Measurements from ENCODE around the gene DMAP1. TPM values are rescaled to one million over a fixed set of nuclear protein-coding genes. Genes with fewer than 3 reads are reported as not detected.
A peak's percentile ranks its signal among the peaks of the same experiment; 100 is the strongest.

DMAP1 gene, protein sequence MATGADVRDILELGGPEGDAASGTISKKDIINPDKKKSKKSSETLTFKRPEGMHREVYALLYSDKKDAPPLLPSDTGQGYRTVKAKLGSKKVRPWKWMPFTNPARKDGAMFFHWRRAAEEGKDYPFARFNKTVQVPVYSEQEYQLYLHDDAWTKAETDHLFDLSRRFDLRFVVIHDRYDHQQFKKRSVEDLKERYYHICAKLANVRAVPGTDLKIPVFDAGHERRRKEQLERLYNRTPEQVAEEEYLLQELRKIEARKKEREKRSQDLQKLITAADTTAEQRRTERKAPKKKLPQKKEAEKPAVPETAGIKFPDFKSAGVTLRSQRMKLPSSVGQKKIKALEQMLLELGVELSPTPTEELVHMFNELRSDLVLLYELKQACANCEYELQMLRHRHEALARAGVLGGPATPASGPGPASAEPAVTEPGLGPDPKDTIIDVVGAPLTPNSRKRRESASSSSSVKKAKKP
- 10 to 100 TPM; 53.4 to 56.9 TPM for total RNA-seq
- polyA plus RNA-seq (2013, experiment 1 of 2), result 45.8 TPM
- polyA plus RNA-seq (2013, experiment 2 of 2), result 54.1 TPM
- total RNA-seq, result 20.4 to 104 (median 61.9) reads per million in 172 experiments

DNA sequence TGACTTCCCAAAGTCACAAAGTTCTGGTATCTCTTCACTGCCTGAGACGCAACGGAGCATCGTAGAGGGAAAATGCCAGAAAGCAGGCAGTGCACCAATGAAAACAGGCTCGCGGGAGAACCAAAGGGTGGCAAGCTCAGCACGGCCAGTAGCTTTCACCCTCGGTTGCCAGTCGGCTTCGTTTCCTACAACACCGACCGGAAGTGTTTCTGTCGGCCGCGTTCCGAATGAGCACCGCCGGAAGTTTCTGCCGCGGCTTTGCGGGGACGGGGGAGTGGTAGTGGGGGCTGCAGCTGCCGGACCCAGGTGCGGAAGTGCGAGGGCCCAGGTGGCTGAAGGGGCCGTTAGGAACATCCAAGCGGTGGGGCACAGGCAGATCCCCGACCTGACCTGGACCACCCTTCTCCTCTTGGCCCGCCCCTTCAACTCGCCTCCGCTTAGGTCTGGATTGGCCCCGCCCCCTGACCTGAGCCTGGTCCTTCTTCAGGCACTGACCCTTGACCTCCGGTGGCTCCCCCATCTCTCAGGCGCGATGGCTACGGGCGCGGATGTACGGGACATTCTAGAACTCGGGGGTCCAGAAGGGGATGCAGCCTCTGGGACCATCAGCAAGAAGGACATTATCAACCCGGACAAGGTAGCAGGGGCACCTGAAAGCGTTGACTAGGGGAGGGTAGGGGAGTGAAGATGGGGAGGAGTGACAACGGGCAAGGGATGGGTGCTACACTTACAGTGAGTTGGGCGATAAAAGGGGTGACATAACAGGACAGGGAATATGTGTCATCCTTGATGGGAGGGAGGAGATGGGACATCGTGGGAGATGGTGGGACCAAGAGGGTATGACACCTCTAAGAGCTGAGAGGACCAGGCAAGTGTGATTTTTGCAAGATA, at the start of gene DMAP1:
Gene DMAP1 (plus strand): TSS at position 250 of the 891 bp plus-strand sequence. CDS start 283 bp downstream, at position 533.
- peak within 1 kb of the TSS; percentile 93 for H3K27ac Mint-ChIP-seq
- Histone ChIP-seq H3K27me3 (ENCODE audit: control insufficient read depth in 1 of 2, insufficient read depth in 2 of 2, low read length in 2 of 2) (no peaks in the 10 kb centered on the region), H3K4me1 (ENCODE audit: insufficient read depth, low read length) (peaks cover 29% of the 10 kb centered on the region), H3K9me3 (ENCODE audit: control insufficient read depth in 1 of 2, insufficient read depth in 1 of 2, low read length in 2 of 2) (no peaks in the 10 kb centered on the region), H3K36me3 (ENCODE audit: insufficient read depth, low read length) (peaks cover 25% of the 10 kb centered on the region), H3K27ac (ENCODE audit: low read depth in 1 of 2, low read length in 2 of 2) (peak within 1 kb of the TSS; percentile 64 to 75), H3K4me3 (ENCODE audit: low read length) (peak within 1 kb of the TSS; percentile 92)
- no peaks in the 10 kb centered on the region for H3K27me3 Mint-ChIP-seq
- no peaks in the 10 kb centered on the region for H3K9me3 Mint-ChIP-seq
- TF ChIP-seq, protein P1, sequence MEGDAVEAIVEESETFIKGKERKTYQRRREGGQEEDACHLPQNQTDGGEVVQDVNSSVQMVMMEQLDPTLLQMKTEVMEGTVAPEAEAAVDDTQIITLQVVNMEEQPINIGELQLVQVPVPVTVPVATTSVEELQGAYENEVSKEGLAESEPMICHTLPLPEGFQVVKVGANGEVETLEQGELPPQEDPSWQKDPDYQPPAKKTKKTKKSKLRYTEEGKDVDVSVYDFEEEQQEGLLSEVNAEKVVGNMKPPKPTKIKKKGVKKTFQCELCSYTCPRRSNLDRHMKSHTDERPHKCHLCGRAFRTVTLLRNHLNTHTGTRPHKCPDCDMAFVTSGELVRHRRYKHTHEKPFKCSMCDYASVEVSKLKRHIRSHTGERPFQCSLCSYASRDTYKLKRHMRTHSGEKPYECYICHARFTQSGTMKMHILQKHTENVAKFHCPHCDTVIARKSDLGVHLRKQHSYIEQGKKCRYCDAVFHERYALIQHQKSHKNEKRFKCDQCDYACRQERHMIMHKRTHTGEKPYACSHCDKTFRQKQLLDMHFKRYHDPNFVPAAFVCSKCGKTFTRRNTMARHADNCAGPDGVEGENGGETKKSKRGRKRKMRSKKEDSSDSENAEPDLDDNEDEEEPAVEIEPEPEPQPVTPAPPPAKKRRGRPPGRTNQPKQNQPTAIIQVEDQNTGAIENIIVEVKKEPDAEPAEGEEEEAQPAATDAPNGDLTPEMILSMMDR (IDR thresholded peaks at IDR 0.05), result no peak
- intact Hi-C loops (cut with DNase I, micrococcal nuclease), result loop anchor here in 1 of 2 experiments (2.0 to 10.0 kb wide), 6 partner anchors 139 to 1041 kb away; partner anchors contain the start of genes CFAP57, EBNA1BP2, IPO13 and SLC6A9
- ChIA-PET POLR2A (interaction anchor here (0.9 to 2.4 kb wide), 9 partner anchors 11 to 838 kb away, joined by 3 to 11 read pairs (median 3); partner anchors contain the start of genes DPH2 and PLK3), CTCF (interaction anchor here (1.1 kb wide), 1 partner anchor 517 kb away, joined by 3 read pairs; no protein-coding TSS in a partner anchor)
- H3K4me3 Mint-ChIP-seq, result peak within 1 kb of the TSS; percentile 98
- H3K36me3 Mint-ChIP-seq (ENCODE audit: low read depth), result peaks cover 49% of the 10 kb centered on the region
- ATAC-seq (ENCODE audit: poor library complexity), result peak; percentile 89
- peaks cover 47% of the 10 kb centered on the region for H3K4me1 Mint-ChIP-seq (ENCODE audit: low read depth)
- DNase-seq, result peak; percentile 77 to 92 (median 82)

DNA sequence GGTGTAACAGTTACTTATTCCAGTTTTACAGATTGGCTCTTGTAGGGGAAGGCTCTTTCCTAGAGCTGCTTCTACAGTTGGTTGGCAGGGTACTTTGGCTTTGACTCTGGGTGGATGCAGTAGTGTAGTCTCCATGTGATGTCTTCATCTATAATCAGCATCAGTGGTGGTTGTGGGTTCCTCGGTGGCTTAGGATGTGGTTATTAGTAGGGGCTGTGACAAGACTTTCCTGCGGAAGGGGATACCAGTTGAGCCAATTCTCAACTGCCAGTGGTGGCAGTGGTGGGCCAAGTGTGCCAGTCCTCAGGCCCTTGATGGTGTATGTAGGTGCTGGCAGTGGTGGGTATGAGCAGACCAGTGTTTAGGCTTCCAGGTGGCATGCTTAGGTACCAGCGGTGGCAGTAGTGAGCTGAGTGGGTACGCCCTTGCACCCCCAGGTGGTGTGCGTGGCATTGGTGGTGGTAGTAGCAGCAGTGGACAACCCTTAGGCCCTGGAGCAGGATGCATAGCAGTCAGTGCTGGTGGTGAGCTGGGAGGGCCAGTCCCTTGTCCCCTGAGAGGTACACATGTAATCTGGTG, 44.7 kb upstream of the DMAP1 start:
- H3K27ac ChIP-seq (ENCODE audit: low read depth in 1 of 2, low read length in 2 of 2), result no peak overlapping the region
- no peaks in the 10 kb centered on the region for H3K4me1 Mint-ChIP-seq (ENCODE audit: low read depth)
- CTCF ChIA-PET, result no interaction called here
- H3K27ac Mint-ChIP-seq, result no peak overlapping the region
- no peaks in the 10 kb centered on the region for H3K4me1 ChIP-seq (ENCODE audit: insufficient read depth, low read length)
- H3K9me3 Mint-ChIP-seq, result peaks cover 8% of the 10 kb centered on the region
- H3K4me3 Mint-ChIP-seq, result no peak overlapping the region
- no peak for DNase-seq
- H3K4me3 ChIP-seq (ENCODE audit: low read length), result no peak overlapping the region
- ATAC-seq (ENCODE audit: poor library complexity), result no peak
- TF ChIP-seq, protein P1 (IDR thresholded peaks at IDR 0.05), result no peak
- peaks cover 5 to 25% of the 10 kb centered on the region in 2 experiments for H3K9me3 ChIP-seq (ENCODE audit: control insufficient read depth in 1 of 2, insufficient read depth in 1 of 2, low read length in 2 of 2)
- H3K36me3 Mint-ChIP-seq (ENCODE audit: low read depth), result no peaks in the 10 kb centered on the region
- peaks cover 16% of the 10 kb centered on the region for H3K27me3 Mint-ChIP-seq
- intact Hi-C loops (cut with DNase I, micrococcal nuclease), result loop anchor here in 1 of 2 experiments (5.0 kb wide), 1 partner anchor 734 kb away; no protein-coding TSS in a partner anchor
- no peaks in the 10 kb centered on the region for H3K36me3 ChIP-seq (ENCODE audit: insufficient read depth, low read length)
- H3K27me3 ChIP-seq (ENCODE audit: control insufficient read depth in 1 of 2, insufficient read depth in 2 of 2, low read length in 2 of 2), result peaks cover under 1 to 3% of the 10 kb centered on the region in 2 experiments
- POLR2A ChIA-PET, result no interaction called here

All from CD4-positive, alpha-beta T cell (primary cell).